ENCODE measurements around the gene NEIL1. TPM values are rescaled to one million over a fixed set of nuclear protein-coding genes. Genes with fewer than 3 reads are reported as not detected.

NEIL1 gene
- total and polyA plus RNA-seq, 10 of the 15 experiments (the other 5 are each of a cell fraction or from before 2014, with no cell fraction given) = 0.10 to 2.3 (median 0.66) TPM

DNA sequence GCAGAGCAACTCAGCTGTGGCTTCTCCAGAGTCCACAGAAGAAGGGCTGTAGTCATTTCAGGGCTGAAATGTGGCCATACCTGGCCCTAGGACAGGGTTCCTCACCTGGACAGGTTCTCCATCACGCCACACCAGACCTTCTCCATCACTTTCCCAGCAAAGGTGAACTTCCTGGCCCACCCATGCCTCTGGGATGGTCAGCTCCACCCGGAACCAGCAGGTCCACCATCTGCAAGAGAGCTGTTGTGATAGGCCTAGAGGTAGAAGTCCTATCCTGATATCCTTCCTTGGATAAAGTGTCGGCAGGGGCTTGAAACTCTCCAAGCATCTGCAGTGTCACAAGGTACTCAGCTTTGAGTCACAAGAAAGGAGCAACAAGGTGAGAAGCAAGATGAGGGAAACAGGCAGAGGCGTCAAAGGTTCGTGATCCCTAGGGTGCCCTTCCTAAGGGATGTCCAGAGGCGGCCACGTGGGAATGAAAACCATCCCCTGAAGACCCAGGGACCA lies 20.6 kb downstream of the NEIL1 start:
- RAD21 ChIA-PET (ENCODE audit: unreplicated experiment) = interaction anchor here (0.7 to 4.2 kb wide), 29 partner anchors 25 to 435 kb away, joined by 3 to 113 read pairs (median 4); partner anchors contain the start of genes IMP3, PTPN9, SIN3A and SNUPN
- Histone ChIP-seq H4K20me1 (ENCODE audit: control insufficient read depth, insufficient read depth) (no peaks in the 10 kb centered on the region), H3K36me3 (ENCODE audit: control insufficient read depth in 2 of 2, insufficient read depth in 2 of 2, low read length in 1 of 2) (peaks cover 6 to 19% of the 10 kb centered on the region in 2 experiments), H3K9me3 (replicated peaks; ENCODE audit: control insufficient read depth, insufficient read depth, low read length) (no peaks in the 10 kb centered on the region), H3K27ac (ENCODE audit: control insufficient read depth, insufficient read depth) (no peak overlapping the region), H3K4me1 (ENCODE audit: control insufficient read depth, insufficient read depth, low read length) (peaks cover 6% of the 10 kb centered on the region), H2AFZ (ENCODE audit: control insufficient read depth, low read depth, low read length) (peak overlapping the region; percentile 31), H3K9ac (ENCODE audit: control insufficient read depth, insufficient read depth, low read length) (peak overlapping the region; percentile 93), H3K4me3 (peak overlapping the region; percentile 75), H3K27me3 (replicated peaks in 1 of 2; ENCODE audit: control insufficient read depth in 2 of 2, insufficient read depth in 2 of 2, low read length in 1 of 2) (no peaks in the 10 kb centered on the region), H3K79me2 (ENCODE audit: control insufficient read depth, insufficient read depth, low read length) (peaks cover 8% of the 10 kb centered on the region), H3K4me2 (ENCODE audit: control insufficient read depth, insufficient read depth) (peak overlapping the region; percentile 78)
- CTCF ChIA-PET = interaction anchor here (0.6 to 4.9 kb wide), 51 partner anchors 9 to 437 kb away, joined by 3 to 86 read pairs (median 6); partner anchors contain the start of genes COMMD4, IMP3, PTPN9 and SIN3A
- DNase-seq (ENCODE audit: low read depth, low spot score) = no peak
- ATAC-seq = no peak
- BruUV-seq (replicated peaks) = no TSS peak
- no peak for FAIRE-seq
- POLR2A ChIA-PET = interaction anchor here (0.5 to 3.2 kb wide), 18 partner anchors 13 to 344 kb away, joined by 3 to 43 read pairs (median 6); partner anchors contain the start of genes COMMD4, IMP3, PPCDC and SIN3A
- WGBS (ENCODE audit: insufficient coverage, insufficient replicate concordance, low lambda C conversion rate, missing lambda C conversion rate) = 19% methylated on average over 7 of the region's 7 CpGs
- TF ChIP-seq, protein P1, sequence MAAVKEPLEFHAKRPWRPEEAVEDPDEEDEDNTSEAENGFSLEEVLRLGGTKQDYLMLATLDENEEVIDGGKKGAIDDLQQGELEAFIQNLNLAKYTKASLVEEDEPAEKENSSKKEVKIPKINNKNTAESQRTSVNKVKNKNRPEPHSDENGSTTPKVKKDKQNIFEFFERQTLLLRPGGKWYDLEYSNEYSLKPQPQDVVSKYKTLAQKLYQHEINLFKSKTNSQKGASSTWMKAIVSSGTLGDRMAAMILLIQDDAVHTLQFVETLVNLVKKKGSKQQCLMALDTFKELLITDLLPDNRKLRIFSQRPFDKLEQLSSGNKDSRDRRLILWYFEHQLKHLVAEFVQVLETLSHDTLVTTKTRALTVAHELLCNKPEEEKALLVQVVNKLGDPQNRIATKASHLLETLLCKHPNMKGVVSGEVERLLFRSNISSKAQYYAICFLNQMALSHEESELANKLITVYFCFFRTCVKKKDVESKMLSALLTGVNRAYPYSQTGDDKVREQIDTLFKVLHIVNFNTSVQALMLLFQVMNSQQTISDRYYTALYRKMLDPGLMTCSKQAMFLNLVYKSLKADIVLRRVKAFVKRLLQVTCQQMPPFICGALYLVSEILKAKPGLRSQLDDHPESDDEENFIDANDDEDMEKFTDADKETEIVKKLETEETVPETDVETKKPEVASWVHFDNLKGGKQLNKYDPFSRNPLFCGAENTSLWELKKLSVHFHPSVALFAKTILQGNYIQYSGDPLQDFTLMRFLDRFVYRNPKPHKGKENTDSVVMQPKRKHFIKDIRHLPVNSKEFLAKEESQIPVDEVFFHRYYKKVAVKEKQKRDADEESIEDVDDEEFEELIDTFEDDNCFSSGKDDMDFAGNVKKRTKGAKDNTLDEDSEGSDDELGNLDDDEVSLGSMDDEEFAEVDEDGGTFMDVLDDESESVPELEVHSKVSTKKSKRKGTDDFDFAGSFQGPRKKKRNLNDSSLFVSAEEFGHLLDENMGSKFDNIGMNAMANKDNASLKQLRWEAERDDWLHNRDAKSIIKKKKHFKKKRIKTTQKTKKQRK (IDR thresholded peaks at IDR 0.05; ENCODE audit: low read depth, low read length) = no peak
- TF ChIP-seq RCOR1 (conservative IDR thresholded peaks at IDR 0.05; ENCODE audit: low read depth, low read length) = no peak
- TF ChIP-seq IKZF2 (IDR thresholded peaks at IDR 0.05) = 0 out of 4 replicates have a peak, but pooled peaks of 1 of the 2 experiments have one; percentile 8
- TF ChIP-seq, protein P2, sequence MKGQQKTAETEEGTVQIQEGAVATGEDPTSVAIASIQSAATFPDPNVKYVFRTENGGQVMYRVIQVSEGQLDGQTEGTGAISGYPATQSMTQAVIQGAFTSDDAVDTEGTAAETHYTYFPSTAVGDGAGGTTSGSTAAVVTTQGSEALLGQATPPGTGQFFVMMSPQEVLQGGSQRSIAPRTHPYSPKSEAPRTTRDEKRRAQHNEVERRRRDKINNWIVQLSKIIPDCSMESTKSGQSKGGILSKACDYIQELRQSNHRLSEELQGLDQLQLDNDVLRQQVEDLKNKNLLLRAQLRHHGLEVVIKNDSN (IDR thresholded peaks at IDR 0.05; ENCODE audit: borderline replicate concordance, extremely low read length, insufficient read depth, low read depth, low read length) = peak; percentile 2
- TF ChIP-seq MEF2B (IDR thresholded peaks at IDR 0.05; ENCODE audit: partially characterized antibody, poor library complexity, severe bottlenecking) = no peak
- intact Hi-C loops (cut with micrococcal nuclease; ENCODE audit: unreplicated experiment) (loop anchor here (1.0 kb wide), 1 partner anchor 316 kb away; no protein-coding TSS in a partner anchor), in situ Hi-C loops (cut with MboI) (no loop called here)
- SMC1A ChIA-PET (ENCODE audit: uncharacterized antibody, unreplicated experiment) = interaction anchor here (0.7 to 3.1 kb wide), 27 partner anchors 11 to 596 kb away, joined by 3 to 24 read pairs (median 5); partner anchors contain the start of genes IMP3 and SIN3A
